GM19468 (cell line): Measurements from ENCODE around the gene ANKRD12.

Experiments used
- ATAC-seq: cut with Tn5 transposase; IDR thresholded peaks from one replicate; pipeline ENCODE4 v1.9.1; 2021; ENCODE audit warnings: mild to moderate bottlenecking, moderate library complexity, moderate number of reproducible peaks; ENCODE audit not compliant: unreplicated experiment; ENCODE audit errors: extremely low read depth

ANKRD12 gene

DNA sequence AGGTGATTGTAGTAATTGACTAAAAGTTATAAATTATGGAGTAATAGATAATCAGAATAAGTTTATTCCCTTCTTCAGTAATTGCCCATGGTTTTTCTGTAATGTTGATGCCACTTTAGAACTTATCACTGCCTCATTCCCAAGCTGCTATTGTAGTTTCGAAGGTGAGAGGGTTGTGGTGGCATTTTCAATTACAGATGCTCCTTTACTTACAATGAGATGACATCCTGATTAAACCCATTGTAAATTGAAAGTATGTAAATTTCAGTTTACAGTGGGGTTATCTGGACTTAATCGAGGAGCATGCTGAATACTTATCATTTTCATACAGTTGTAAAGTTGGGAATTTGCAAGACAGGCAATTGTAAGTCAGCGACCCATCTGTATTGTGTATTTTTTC lies 31.2 kb upstream of the ANKRD12 start:
- ATAC-seq: no peak

DNA sequence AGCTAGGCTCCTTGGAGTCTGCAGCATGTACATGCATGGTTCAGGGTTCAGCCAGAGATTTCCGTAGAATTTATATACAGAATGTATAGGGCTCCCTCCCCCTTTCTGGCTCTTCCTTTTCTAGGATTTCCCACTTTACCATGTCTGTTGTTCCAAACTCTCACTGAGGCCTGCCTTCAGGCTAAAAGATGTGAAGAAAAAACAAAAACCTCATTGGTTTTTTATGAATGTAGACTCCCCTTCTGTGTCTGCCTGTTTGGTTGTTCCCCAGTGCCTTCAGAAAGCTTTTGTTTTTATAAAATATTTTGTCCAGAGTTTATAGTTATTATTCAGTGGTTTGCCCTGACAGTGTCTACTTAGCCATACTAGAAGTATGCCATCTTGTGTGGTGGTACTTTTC lies 30.5 kb upstream of the ANKRD12 start:
- ATAC-seq: no peak

DNA sequence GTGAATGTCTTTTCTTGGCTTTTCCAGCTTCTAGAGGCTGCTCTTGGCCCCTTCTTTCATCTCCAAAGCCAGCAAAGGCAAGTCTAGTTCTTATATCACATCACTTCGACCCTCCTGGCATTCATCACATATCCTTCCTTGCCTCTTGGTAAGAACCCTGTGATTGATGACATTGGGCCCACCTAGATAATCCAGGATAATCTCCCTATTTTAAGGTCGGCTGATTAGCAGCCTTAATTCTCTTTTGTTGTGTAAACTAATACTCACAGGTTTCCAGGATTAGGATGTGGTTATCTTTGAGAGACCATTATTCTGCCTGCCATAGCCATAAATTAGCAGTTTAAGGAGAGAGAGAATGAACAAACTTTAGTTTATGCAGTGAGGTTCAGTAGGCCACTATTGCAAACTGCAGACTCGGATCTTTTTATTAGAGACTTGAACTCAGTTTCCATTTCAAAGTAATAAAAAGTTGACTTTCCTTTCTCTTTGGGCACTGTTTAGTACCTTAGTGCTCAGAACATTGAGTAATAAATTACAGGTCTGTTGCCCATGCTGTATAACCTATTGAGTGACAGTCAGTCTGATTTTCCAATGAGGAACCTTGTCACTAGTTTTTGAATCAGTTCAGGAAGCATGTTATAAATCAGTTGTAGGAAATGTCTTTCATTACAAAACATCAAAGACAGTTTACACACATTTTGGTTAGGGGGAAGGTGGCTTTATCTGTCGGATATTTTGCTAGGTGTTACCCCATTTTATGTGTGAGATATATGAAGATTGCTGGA lies 29.6 kb upstream of the ANKRD12 start:
- no peak for ATAC-seq

GRCh38 chr18:9108911-9109310 lies 27.7 kb upstream of the ANKRD12 start:
- ATAC-seq: no peak

DNA sequence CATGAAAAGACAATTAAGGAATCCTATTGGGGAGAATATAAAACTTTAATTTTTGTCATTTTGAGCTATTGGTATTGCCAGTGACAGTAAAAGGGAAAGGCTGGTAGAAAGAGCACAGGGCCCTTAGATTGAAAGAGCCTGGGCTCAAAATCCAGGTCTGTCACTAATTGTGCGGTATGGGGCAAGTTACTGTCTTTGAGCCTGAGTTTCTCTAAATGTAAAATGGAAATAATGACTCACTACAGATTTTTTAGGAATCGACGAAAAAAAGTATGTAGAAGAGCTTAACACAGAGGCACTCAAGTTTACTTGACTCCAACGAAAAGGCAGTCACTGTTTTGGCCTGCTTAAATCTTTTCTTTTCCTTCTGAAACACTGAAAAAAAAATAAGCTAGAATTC lies 27.1 kb upstream of the ANKRD12 start:
- no peak for ATAC-seq

DNA sequence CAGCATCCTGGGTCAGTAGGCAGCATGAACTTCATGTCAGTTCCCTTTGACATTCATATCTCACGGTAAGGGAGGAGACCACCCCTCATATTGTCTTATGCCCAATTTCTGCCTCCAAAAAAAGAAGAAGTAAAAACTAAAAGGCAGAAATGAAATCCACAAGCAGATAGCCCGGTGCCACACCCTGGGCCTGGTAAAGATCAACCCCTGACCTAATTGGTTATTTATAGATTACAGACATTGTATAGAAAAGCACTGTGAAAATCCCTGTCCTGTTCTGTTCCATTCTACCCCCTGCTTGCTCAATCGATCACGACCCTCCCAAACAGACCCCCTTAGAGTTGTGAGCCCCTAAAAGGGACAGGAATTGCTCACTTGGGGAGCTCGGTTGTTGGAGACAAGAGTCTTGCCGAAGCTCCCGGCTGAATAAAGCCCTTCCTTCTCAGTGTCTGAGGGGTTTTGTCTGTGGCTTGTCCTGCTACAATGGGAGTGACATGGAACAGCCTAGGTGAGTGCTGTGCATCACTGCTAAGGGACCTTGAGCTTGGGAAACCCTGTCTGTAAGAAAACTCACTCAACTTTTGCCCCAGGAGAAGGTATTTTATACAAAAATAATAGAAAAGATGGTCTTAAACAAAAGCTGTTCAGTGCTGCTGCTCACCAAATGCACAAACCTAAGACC lies 23.0 kb upstream of the ANKRD12 start:
- ATAC-seq: no peak

- ATAC-seq: no peak
Observed at GRCh38 chr18:9115984-9116383, 20.6 kb upstream of the ANKRD12 start.

DNA sequence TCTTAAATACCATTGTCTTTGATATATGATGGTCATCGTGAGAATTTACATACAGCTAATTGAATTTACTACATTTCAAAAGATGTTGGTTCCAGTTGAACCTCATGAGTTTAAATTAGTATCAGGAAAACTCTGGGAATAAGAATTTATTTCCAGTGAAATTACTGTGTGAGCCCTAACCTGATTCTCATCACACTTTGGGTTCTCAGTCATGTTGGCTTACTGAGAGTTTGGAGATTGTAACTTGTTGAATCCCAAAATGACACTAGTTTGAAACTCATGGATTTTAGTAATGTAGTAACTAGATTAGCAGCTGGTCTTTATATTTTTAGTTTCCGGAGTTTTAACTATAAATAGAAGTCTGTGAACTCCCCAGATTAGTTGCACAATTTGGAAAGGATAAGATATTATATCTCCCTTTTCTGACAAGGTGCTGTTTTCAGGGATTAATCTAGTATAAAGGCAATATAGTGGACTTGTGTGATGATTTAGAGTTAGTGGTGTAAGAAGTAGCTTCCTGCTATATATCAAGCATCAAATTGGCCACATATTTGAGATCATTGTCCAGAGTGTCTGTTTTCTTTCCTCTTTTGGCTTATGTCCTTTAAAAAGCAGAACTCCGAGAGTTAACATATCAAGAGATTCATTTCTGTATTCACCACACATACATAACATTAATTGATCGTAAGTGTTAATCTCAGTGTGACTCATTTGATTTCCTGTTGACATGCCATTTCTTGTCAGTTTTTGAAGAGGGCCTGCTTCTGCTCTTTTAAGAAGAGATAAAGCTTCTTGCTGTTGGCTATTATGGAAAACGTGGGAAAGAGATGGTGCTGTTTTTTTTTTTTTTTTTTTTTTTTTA lies 18.4 kb upstream of the ANKRD12 start:
- ATAC-seq: no peak

GRCh38 chr18:9120796-9121195 lies 15.8 kb upstream of the ANKRD12 start:
- no peak for ATAC-seq

DNA sequence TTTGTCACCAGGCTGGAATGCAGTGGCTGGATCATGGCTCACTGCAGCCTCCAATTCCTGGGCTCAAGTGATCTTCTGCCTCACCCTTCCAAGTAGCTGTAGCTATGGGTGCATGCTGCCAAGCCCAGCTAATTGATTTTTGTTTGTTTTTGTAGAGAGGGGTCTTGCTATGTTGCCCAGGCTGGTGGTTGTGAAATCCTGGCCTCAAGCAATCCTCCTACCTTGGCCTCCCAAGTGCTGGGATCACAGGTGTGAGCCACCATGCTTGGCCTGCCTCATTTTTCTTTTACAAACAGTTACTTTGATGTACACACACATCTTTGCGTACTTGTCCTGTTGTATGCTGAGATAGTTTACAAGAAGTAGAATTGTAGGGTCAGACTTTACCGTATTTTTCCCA lies 13.1 kb upstream of the ANKRD12 start:
- no peak for ATAC-seq

- no peak for ATAC-seq
Observed at GRCh38 chr18:9124824-9125223, 11.8 kb upstream of the ANKRD12 start.

DNA sequence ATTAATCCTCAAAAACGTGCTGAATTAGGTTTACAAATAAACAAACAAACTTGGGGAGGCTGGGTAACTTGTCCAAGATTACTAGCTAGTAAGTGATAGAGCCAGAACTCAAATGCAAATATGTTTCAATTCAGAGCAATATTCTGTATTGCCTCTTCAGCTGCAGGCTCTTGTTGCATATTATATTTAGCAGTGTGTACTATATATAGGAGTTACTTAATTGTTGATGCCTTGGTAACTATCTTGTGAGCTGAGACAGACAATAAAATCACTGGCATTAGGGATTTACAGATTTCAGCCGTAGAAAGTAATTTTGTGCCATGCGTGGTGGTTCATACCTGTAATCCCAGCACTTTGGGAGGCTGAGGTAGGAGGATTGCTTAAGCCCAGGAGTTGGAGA lies 10.2 kb upstream of the ANKRD12 start:
- ATAC-seq: no peak

- no peak for ATAC-seq
Observed at GRCh38 chr18:9130195-9130594, 6.4 kb upstream of the ANKRD12 start.

DNA sequence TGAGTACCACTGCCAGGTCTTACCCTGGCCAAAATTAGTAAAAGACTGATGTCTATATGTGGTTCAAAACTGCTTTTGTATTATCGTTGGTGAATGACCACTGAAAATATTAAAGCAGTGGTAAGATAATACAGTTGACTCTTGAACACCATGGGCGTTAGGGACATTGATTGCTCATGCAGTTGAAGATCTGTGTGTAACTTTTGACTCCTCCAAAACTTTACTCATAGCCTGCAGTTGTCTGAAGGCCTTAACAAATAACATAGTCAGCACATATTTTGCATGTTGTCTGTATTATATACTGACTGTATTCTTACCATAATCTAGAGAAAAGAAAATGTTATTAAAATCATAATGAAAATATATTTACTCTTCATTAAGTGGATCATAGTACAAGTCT lies 5.8 kb upstream of the ANKRD12 start:
- ATAC-seq: no peak

GRCh38 chr18:9132628-9133027 lies 4.0 kb upstream of the ANKRD12 start:
- no peak for ATAC-seq

DNA sequence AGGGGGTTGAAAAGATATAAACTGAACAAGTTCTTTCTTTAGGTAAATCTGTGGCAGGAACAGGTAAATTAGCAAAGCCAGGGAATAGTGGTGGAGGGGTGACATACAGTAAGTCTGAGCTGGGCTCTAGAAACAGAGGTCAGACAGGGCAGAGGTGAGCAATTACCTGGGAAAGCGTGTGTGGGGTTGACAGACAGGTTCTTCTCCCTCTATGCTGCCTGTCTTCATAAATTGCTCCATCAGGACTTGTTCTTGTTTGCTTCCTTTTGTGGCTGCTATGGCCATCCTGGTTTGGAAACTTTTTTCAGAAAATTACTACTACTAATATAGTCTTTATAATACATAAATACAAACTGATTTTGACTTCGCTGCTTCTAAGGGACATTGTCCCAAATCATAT lies 3.4 kb upstream of the ANKRD12 start:
- ATAC-seq: no peak

- ATAC-seq: no peak
Observed at GRCh38 chr18:9135081-9135911, 1.3 kb upstream of the ANKRD12 start.

- ATAC-seq: peak; percentile 0
Observed at GRCh38 chr18:9135912-9136314, 668 bp upstream of the ANKRD12 start.

- peak; percentile 11 for ATAC-seq
Observed at GRCh38 chr18:9137168-9138066, 836 bp downstream of the ANKRD12 start.
